IPS-20b (cell line): ENCODE data around the gene RPTN.
A peak's percentile ranks its signal among the peaks of the same experiment; 100 is the strongest.

ENCODE experiments used
- H3K27ac ChIP-seq: one replicate; pipeline ENCODE4 v1.5.1; 2013; ENCODE audit warnings: low read length
- H3K27me3 ChIP-seq: 2 replicates; pipeline ENCODE4 v1.6.1; 2013; ENCODE audit warnings: mild to moderate bottlenecking, low read length, inconsistent platforms; ENCODE audit not compliant: insufficient read depth
- H3K36me3 ChIP-seq: 2 replicates; pipeline ENCODE4 v1.6.1; 2013; ENCODE audit warnings: low read depth, mild to moderate bottlenecking, inconsistent platforms, low read length, moderate library complexity; ENCODE audit not compliant: insufficient read depth
- H3K4me1 ChIP-seq: 2 replicates; pipeline ENCODE4 v1.6.1; 2013; ENCODE audit warnings: mild to moderate bottlenecking, control low read depth, inconsistent platforms, low read length, moderate library complexity; ENCODE audit not compliant: insufficient read depth
- H3K4me3 ChIP-seq: 2 replicates; pipeline ENCODE4 v1.5.1; 2013; ENCODE audit warnings: mild to moderate bottlenecking, low read length, inconsistent platforms
- H3K9ac ChIP-seq: 2 replicates; pipeline ENCODE4 v1.6.1; 2013; ENCODE audit warnings: low read depth, mild to moderate bottlenecking, inconsistent platforms, low read length, moderate library complexity
- H3K9me3 ChIP-seq: 2 replicates; pipeline ENCODE4 v1.6.1; 2013; ENCODE audit warnings: mild to moderate bottlenecking, low read depth, low read length, inconsistent platforms; ENCODE audit not compliant: insufficient read depth

The RPTN gene

DNA sequence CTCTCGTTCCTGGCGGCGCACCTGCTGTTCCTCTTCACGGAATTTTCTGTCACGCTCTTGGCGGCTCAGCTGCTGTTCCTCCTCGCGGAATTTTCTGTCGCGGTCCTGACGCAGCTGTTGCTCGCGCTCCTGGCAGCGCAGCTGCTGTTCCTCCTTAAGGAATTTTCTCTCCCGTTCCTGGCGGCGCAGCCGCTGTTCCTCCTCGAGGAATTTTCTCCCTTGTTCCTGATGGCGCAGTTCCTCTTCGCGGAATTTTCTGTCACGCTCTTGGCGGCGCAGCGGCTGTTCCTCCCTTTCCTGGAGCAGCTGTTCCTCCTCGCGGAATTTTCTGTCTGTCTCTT, 50.2 kb downstream of the RPTN start:
- H3K27ac ChIP-seq = no peak overlapping the region
- H3K9ac ChIP-seq = no peak overlapping the region
- no peak overlapping the region; the same call in 1 of the 2 replicates for H3K4me3 ChIP-seq
- peaks cover 100% of the 10 kb centered on the region for H3K27me3 ChIP-seq
- H3K4me1 ChIP-seq = peaks cover 13% of the 10 kb centered on the region; the same call in 1 of the 2 replicates
- H3K36me3 ChIP-seq = no peaks in the 10 kb centered on the region
- peaks cover 37% of the 10 kb centered on the region for H3K9me3 ChIP-seq

DNA sequence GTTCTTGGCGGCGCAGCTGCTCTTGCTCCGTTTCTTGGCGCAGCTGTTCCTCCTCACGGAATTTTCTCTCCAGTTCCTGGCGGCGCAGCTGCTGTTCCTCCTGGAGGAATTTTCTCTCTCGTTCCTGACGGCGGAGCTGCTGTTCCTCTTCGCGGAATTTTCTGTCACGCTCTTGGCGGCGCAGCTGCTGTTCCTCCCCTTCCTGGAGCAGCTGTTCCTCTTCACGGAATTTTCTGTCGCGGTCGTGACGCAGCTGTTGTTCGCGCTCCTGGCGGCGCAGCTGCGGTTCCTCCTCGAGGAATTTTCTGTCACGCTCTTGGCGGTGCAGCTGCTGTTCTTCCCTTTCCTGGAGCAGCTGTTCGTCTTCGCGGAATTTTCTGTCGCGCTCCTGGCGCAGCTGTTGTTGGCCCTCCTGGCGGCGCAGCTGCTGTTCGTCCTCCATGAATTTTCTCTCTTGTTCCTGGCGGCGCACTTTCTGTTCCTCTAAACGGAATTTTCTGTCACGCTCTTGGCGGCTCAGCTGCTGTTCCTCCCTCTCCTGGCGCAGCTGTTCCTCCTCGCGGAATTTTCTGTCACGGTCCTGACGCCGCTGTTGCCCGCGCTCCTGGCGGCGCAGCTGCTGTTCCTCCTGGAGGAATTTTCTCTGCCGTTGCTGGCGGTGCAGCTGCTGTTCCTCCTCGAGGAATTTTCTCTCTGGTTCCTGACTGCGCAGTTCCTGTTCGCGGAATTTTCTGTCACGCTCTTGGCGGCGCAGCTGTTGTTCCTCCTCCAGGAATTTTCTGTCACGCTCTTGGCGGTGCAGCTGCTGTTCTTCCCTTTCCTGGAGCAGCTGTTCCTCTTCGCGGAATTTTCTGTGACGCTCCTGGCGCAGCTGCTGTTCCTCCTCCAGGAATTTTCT, 50.8 kb downstream of the RPTN start:
- Histone ChIP-seq H3K4me1 (peaks cover 11% of the 10 kb centered on the region; the same call in 1 of the 2 replicates), H3K27ac (no peak overlapping the region), H3K9me3 (peaks cover 37% of the 10 kb centered on the region), H3K9ac (no peak overlapping the region), H3K4me3 (peak overlapping the region; percentile 48; the same call in 1 of the 2 replicates), H3K27me3 (peaks cover 100% of the 10 kb centered on the region), H3K36me3 (no peaks in the 10 kb centered on the region)

DNA sequence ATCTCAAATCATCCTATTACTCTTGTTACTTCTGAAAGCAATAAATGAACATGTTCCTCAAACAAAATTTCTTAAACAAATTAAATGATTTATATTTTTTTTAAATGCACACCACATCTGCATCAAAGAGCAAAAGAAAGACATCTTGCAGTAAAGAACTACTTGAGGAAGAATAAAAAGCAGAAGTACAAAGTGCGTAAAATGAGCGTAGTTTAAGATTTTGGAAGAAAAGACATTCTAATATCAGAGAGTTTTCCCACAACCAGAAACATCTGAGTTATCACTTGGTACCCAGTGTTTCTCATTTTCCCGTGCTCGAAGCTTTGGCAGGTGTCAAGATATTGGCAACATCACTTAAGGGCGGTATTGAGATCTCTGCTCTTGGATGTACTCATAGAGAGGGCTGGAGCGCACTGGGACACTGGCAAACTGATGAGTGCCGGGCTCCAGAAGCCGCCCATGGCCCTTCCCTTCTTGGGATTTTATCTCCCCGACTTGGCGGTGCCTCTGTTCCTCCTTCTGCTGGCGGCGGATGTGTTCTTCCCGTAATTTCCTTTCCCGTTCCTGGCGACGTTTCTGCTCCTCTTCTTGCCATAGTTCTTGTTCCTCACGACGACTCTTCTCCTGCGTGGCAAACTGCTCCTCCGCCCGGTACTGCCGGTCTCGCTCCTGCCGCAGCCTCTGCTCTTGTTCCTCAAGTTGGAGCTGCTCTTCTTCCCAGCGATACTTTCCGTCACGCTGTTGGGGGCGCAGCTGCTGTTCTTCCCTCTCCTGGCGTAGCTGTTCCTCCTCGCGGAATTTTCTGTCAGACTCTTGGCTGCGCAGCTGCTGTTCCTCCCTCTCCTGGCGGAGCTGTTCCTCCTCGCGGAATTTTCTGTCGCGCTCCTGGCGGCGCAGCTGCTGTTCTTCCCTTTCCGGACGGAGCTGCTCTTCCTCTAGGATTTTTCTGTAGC, 51.7 kb downstream of the RPTN start:
- peaks cover 96% of the 10 kb centered on the region for H3K27me3 ChIP-seq

DNA sequence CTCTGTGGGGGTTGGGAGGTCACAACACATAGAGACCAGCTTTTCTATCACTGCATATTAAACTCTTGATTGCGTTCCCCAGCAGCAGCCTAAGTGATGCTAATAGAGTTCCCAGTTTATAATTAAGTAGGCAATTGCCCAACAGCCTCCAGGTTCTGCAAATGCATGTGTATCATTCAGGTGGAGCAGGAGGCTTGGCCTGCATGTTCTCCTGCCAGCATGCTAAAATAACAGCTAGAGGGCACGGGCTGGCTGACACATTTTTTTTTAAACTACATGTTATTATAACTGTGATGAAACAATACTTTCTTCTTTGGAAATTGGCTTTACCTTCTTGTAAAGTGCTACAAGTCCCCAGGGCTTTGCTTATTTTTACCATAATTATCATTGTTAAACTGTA, 54.2 kb downstream of the RPTN start:
- H3K9me3 ChIP-seq = peaks cover 29% of the 10 kb centered on the region
- no peak overlapping the region for H3K4me3 ChIP-seq
- H3K27ac ChIP-seq = no peak overlapping the region
- H3K9ac ChIP-seq = no peak overlapping the region
- no peaks in the 10 kb centered on the region for H3K36me3 ChIP-seq
- H3K4me1 ChIP-seq = no peaks in the 10 kb centered on the region
- H3K27me3 ChIP-seq = peaks cover 72% of the 10 kb centered on the region

More for the DNA sequence above, 51.7 kb downstream of the RPTN start:
- Histone ChIP-seq H3K9ac (no peak overlapping the region), H3K9me3 (peaks cover 37% of the 10 kb centered on the region), H3K4me1 (peaks cover 4% of the 10 kb centered on the region; the same call in 1 of the 2 replicates), H3K36me3 (no peaks in the 10 kb centered on the region), H3K27ac (no peak overlapping the region), H3K4me3 (peak overlapping the region; percentile 48; the same call in 1 of the 2 replicates)
